ENCODE results near the gene ZNRF2. TPM values are rescaled to one million over a fixed set of nuclear protein-coding genes. Genes with fewer than 3 reads are reported as not detected.

ZNRF2 gene
- total RNA-seq, 1 donor from 2014 or later, result 11.2 TPM

- no peak overlapping the region for H3K27ac Mint-ChIP-seq
- H3K9me3 Mint-ChIP-seq, result no peaks in the 10 kb centered on the region
- H3K36me3 Mint-ChIP-seq, result no peaks in the 10 kb centered on the region
- no peaks in the 10 kb centered on the region for H3K27me3 Mint-ChIP-seq
- H3K4me1 Mint-ChIP-seq (ENCODE audit: unreplicated experiment), result peaks cover 9% of the 10 kb centered on the region
- no peak for DNase-seq (ENCODE audit: extremely low spot score, unreplicated experiment)
- no peak overlapping the region for H3K4me3 Mint-ChIP-seq
- no peak for TF ChIP-seq CTCF (conservative IDR thresholded peaks at IDR 0.05)
These were observed 29.7 kb upstream of the ZNRF2 start for GRCh38 chr7:30254717-30255063.

DNA sequence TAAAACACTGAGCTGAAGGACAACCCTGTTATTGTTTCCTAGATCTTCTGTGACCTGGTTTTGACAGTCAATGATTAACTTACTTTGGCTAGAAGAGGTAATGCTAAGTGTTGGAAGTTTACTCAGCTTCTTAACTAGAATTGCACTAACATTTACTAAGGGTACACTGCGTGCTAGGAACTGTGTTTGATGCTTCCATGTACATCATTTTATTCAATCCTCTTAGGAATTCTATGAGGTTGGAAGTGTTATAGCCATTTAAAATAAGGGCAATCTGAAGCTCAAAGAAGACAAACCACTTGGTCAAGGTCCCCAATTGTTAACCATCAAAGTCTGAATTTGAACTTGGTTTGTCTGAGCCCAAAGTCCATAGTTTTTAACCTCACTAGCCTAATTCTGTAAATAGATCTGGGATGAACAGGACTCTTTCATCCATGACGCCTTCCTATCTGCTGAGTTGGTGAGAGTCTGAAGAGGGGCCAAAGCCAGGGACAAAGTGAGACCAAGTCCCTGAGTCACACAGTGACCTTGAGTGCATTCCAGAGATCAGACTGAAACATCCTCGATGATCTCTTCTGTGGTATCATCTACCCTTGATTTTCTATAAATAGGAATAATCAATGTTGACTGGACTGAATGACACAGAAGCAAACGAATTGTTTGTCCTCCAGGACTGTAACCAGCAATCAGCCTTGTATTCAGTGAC lies 29.2 kb upstream of the ZNRF2 start:
- no peaks in the 10 kb centered on the region for H3K9me3 Mint-ChIP-seq
- TF ChIP-seq CTCF (conservative IDR thresholded peaks at IDR 0.05), result no peak
- H3K27me3 Mint-ChIP-seq, result no peaks in the 10 kb centered on the region
- no peak overlapping the region for H3K4me3 Mint-ChIP-seq
- H3K36me3 Mint-ChIP-seq, result no peaks in the 10 kb centered on the region
- DNase-seq (ENCODE audit: extremely low spot score, unreplicated experiment), result no peak
- peaks cover 9% of the 10 kb centered on the region for H3K4me1 Mint-ChIP-seq (ENCODE audit: unreplicated experiment)
- no peak overlapping the region for H3K27ac Mint-ChIP-seq

GRCh38 chr7:30256349-30256858 lies 28.0 kb upstream of the ZNRF2 start:
- no peaks in the 10 kb centered on the region for H3K9me3 Mint-ChIP-seq
- no peak overlapping the region for H3K27ac Mint-ChIP-seq
- no peaks in the 10 kb centered on the region for H3K27me3 Mint-ChIP-seq
- no peaks in the 10 kb centered on the region for H3K36me3 Mint-ChIP-seq
- peaks cover 9% of the 10 kb centered on the region for H3K4me1 Mint-ChIP-seq (ENCODE audit: unreplicated experiment)
- no peak for DNase-seq (ENCODE audit: extremely low spot score, unreplicated experiment)
- H3K4me3 Mint-ChIP-seq, result no peak overlapping the region
- no peak for TF ChIP-seq CTCF (conservative IDR thresholded peaks at IDR 0.05)

DNA sequence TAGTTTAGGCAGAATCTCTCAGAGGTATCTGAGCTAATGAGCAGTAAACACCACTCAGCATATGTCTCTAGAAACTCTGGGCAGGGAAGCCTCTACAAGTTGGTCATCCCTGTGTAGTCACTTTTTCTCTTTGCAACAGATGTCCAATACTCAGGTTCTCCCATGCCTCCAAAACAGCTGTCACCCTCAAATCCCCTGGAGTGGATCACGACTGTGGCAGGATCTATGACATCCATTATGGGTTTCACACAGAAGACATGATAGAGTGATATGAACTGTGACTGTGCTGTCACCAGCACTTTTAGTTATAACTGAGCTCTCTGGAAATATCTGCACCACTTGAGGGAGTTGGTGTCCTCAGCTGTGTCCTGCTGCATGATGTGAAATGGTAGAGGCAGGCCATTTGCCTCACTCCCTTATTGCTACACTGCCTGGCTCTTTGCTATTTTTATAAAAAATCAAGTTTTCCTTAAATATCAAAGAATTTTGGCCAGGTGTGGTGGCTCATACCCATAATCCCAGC lies 24.1 kb upstream of the ZNRF2 start:
- no peak for DNase-seq (ENCODE audit: extremely low spot score, unreplicated experiment)
- Mint-ChIP-seq H3K27ac (no peak overlapping the region), H3K9me3 (no peaks in the 10 kb centered on the region), H3K4me1 (ENCODE audit: unreplicated experiment) (peaks cover 4% of the 10 kb centered on the region), H3K36me3 (no peaks in the 10 kb centered on the region), H3K4me3 (no peak overlapping the region), H3K27me3 (no peaks in the 10 kb centered on the region)
- TF ChIP-seq CTCF (conservative IDR thresholded peaks at IDR 0.05), result no peak

DNA sequence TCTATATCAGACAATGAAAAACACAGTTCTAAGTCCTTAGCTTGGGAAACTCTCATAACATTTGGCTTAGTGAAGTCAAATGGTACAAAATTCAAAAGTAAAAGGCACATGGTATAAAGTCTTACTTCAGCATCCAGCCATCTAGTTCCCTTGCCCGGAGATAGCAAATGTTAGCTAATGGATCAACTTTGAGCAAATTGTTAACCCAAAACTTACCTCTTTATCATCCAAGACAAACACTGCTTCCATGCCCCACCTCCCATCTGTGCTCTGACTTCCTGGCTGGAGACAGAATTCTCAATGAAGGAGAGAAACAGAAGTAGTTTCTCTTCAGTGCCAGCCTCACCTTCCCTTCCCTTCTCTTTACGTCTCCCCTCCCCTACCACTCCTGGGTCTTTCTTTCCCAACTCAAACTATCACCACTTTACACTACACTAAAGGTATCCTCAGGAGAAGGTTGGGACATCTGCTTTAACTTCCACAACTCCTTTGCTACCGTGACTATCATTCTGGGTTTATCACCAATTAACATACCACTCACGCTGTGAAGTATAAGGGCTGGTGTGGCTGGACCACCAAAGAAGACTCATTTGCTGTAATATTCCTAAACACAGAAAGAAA lies 21.2 kb upstream of the ZNRF2 start:
- Mint-ChIP-seq H3K4me1 (ENCODE audit: unreplicated experiment) (peaks cover 4% of the 10 kb centered on the region), H3K9me3 (no peaks in the 10 kb centered on the region), H3K27ac (no peak overlapping the region), H3K36me3 (no peaks in the 10 kb centered on the region), H3K4me3 (no peak overlapping the region), H3K27me3 (no peaks in the 10 kb centered on the region)
- TF ChIP-seq CTCF (conservative IDR thresholded peaks at IDR 0.05), result no peak
- no peak for DNase-seq (ENCODE audit: extremely low spot score, unreplicated experiment)
